ENCODE data around the gene SLC26A3.

The SLC26A3 gene

GRCh38 chr7:107767391-107767790 is 35.6 kb downstream of the SLC26A3 start:
- H3K36me3 Mint-ChIP-seq (ENCODE audit: low read depth), result no peaks in the 10 kb centered on the region
- no peak for TF ChIP-seq CTCF (IDR thresholded peaks at IDR 0.05)

GRCh38 chr7:107758667-107759066 is 44.4 kb downstream of the SLC26A3 start:
- H3K4me1 Mint-ChIP-seq, result no peaks in the 10 kb centered on the region
- no peak overlapping the region for H3K4me3 Mint-ChIP-seq
- DNase-seq, result no peak
- peaks cover 38% of the 10 kb centered on the region for H3K36me3 Mint-ChIP-seq (ENCODE audit: low read depth)
- no peaks in the 10 kb centered on the region for H3K27me3 Mint-ChIP-seq (ENCODE audit: low read depth, poor library complexity)
- TF ChIP-seq CTCF (IDR thresholded peaks at IDR 0.05), result no peak
- no peaks in the 10 kb centered on the region for H3K9me3 Mint-ChIP-seq
- no peak overlapping the region for H3K27ac Mint-ChIP-seq

More at GRCh38 chr7:107767391-107767790, 35.6 kb downstream of the SLC26A3 start:
- Mint-ChIP-seq H3K4me3 (no peak overlapping the region), H3K27me3 (ENCODE audit: low read depth, poor library complexity) (peaks cover 36% of the 10 kb centered on the region), H3K4me1 (no peaks in the 10 kb centered on the region), H3K9me3 (no peaks in the 10 kb centered on the region), H3K27ac (no peak overlapping the region)
- no peak for DNase-seq

DNA sequence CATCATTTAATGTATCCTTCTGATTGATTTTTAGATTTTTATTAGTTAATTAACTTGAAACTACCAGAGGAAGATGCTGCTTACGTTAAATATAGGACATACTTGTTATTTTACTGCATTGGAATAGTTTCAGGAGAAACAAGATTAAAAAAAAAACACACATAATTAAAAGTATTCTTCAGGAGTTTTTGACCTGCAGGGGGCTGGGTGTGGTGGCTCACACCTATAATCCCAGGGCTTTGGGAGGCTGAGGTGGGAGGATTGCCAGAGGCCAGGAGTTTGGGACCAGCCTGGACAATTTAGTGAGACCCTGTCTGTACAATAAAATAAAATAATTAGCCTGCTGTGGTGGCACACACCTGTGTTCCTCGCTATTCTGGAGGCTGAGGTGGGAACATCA is 48.4 kb downstream of the SLC26A3 start:
- no peaks in the 10 kb centered on the region for H3K9me3 Mint-ChIP-seq

DNA sequence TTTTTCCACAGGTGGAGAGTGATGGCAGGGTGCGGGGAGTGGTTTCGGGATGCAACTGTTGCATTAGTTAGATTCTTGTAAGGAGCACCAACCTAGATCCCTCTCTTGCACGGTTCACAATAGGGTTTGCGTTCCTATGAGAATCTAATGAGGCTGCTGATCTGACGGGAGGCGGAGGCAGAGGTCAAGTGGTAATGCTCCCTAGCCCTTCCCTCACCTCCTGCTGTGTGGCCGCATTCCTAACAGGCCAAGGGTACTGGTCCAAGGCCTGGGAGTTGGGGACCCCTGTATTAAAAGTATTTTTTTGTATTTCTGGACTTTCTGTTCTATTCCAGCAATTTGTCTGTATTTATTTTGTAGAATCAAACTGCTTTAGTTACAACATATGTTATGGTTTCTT is 51.9 kb downstream of the SLC26A3 start:
- DNase-seq, result no peak
- H3K27me3 Mint-ChIP-seq (ENCODE audit: low read depth, poor library complexity), result no peaks in the 10 kb centered on the region
- no peak for TF ChIP-seq CTCF (IDR thresholded peaks at IDR 0.05)
- no peak overlapping the region for H3K4me3 Mint-ChIP-seq
- H3K36me3 Mint-ChIP-seq (ENCODE audit: low read depth), result peaks cover 65% of the 10 kb centered on the region
- H3K9me3 Mint-ChIP-seq, result no peaks in the 10 kb centered on the region
- no peak overlapping the region for H3K27ac Mint-ChIP-seq
- H3K4me1 Mint-ChIP-seq, result no peaks in the 10 kb centered on the region

More for the DNA sequence above, 48.4 kb downstream of the SLC26A3 start:
- no peak for TF ChIP-seq CTCF (IDR thresholded peaks at IDR 0.05)
- H3K36me3 Mint-ChIP-seq (ENCODE audit: low read depth), result peaks cover 72% of the 10 kb centered on the region
- H3K4me3 Mint-ChIP-seq, result no peak overlapping the region
- DNase-seq, result no peak
- H3K4me1 Mint-ChIP-seq, result no peaks in the 10 kb centered on the region
- no peaks in the 10 kb centered on the region for H3K27me3 Mint-ChIP-seq (ENCODE audit: low read depth, poor library complexity)
- no peak overlapping the region for H3K27ac Mint-ChIP-seq

GRCh38 chr7:107746006-107746405 is 57.0 kb downstream of the SLC26A3 start:
- no peaks in the 10 kb centered on the region for H3K9me3 Mint-ChIP-seq
- no peak overlapping the region for H3K27ac Mint-ChIP-seq
- peaks cover 26% of the 10 kb centered on the region for H3K4me1 Mint-ChIP-seq
- H3K36me3 Mint-ChIP-seq (ENCODE audit: low read depth), result peaks cover 25% of the 10 kb centered on the region
- TF ChIP-seq CTCF (IDR thresholded peaks at IDR 0.05), result no peak
- no peak for DNase-seq
- H3K4me3 Mint-ChIP-seq, result peak overlapping the region; percentile 96
- H3K27me3 Mint-ChIP-seq (ENCODE audit: low read depth, poor library complexity), result peaks cover 5% of the 10 kb centered on the region

GRCh38 chr7:107744345-107744750 is 58.7 kb downstream of the SLC26A3 start:
- Mint-ChIP-seq H3K9me3 (no peaks in the 10 kb centered on the region), H3K36me3 (ENCODE audit: low read depth) (peaks cover 10% of the 10 kb centered on the region), H3K27me3 (ENCODE audit: low read depth, poor library complexity) (peaks cover 18% of the 10 kb centered on the region), H3K27ac (peak overlapping the region; percentile 100), H3K4me1 (peaks cover 26% of the 10 kb centered on the region), H3K4me3 (peak overlapping the region; percentile 96)
- no peak for TF ChIP-seq CTCF (IDR thresholded peaks at IDR 0.05)
- DNase-seq, result no peak

Data from nephron progenitor cell (in vitro differentiated cells).